ENCODE measurements around the gene TP63. TPM values are rescaled to one million over a fixed set of nuclear protein-coding genes. Genes with fewer than 3 reads are reported as not detected.

TP63 gene
- total and polyA plus RNA-seq, 2 donors (not counting 3 experiments of a cell fraction or from before 2014, with no cell fraction given) = not detected

DNA sequence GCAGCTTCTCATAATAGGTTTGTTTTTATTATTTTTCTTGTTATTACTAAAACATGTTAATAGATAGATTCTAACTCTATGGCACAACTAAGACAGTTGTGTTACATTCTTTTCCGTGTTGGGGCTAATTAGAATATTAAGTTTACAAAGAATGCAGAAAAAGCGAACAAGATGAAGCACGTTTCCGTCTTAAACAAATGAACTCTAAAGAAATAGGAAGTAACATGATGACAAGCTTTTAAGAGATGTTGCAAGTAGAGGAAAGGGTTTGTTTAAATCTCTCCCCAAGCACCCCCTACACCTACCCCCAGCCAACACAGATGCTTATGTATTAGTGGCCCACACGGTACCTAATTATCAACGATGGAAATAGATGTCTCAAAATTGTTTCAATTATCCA, 207.1 kb downstream of the TP63 start:
- intact Hi-C loops (cut with micrococcal nuclease) = no loop called here
- POLR2A ChIA-PET = no interaction called here
- no peaks in the 10 kb centered on the region for H3K4me1 ChIP-seq (ENCODE audit: control insufficient read depth, extremely low read depth, insufficient read depth, low read length)

More for the DNA sequence above, 207.1 kb downstream of the TP63 start:
- Histone ChIP-seq H3K79me2 (ENCODE audit: control insufficient read depth, insufficient read depth, low read length) (no peaks in the 10 kb centered on the region), H3K4me2 (ENCODE audit: insufficient read depth, low read length) (no peak overlapping the region), H4K20me1 (replicated peaks; ENCODE audit: control insufficient read depth, extremely low read depth, insufficient read depth, low read length) (no peaks in the 10 kb centered on the region), H3K4me3 (replicated peaks in 1 of 3; ENCODE audit: insufficient read depth in 1 of 3, low read depth in 1 of 3, low read length in 3 of 3) (no peak overlapping the region), H3K27me3 (ENCODE audit: control insufficient read depth in 2 of 2, insufficient read depth in 2 of 2, low read length in 2 of 2) (no peaks in the 10 kb centered on the region), H2AFZ (ENCODE audit: low read depth, low read length) (no peak overlapping the region), H3K9me3 (replicated peaks; ENCODE audit: control insufficient read depth, insufficient read depth, low read length) (no peaks in the 10 kb centered on the region), H3K9ac (replicated peaks; ENCODE audit: extremely low read depth, insufficient read depth, low read length) (no peak overlapping the region), H3K9me1 (replicated peaks; ENCODE audit: control insufficient read depth, extremely low read depth, insufficient read depth, low read length) (no peaks in the 10 kb centered on the region), H3K36me3 (ENCODE audit: control insufficient read depth in 2 of 2, extremely low read depth in 1 of 2, insufficient read depth in 2 of 2, low read length in 2 of 2) (no peaks in the 10 kb centered on the region), H3K27ac (ENCODE audit: insufficient read depth, low read depth, low read length) (no peak overlapping the region)
- CTCF ChIA-PET = interaction anchor here (0.9 to 1.1 kb wide), 3 partner anchors 9 to 99 kb away, joined by 3 to 4 read pairs (median 3); no protein-coding TSS in a partner anchor
- no peak for FAIRE-seq
- DNase-seq (ENCODE audit: low read depth, low spot score) = no peak
- TF ChIP-seq GATA2 (IDR thresholded peaks at IDR 0.05; ENCODE audit: insufficient read depth, insufficient read length, low read depth, low read length) (no peak), JUN (IDR thresholded peaks at IDR 0.05; ENCODE audit: borderline replicate concordance, insufficient read depth, insufficient read length, low read depth) (no peak), EZH2 (IDR thresholded peaks at IDR 0.05; ENCODE audit: borderline replicate concordance, low read depth, low read length, severe bottlenecking) (no peak), POLR2AphosphoS5 (IDR thresholded peaks at IDR 0.05; ENCODE audit: insufficient read depth, low read depth, low read length) (no peak), POLR2A (IDR thresholded peaks at IDR 0.05; ENCODE audit: low read depth, low read length) (no peak), FOS (IDR thresholded peaks at IDR 0.05; ENCODE audit: borderline replicate concordance, insufficient read depth, low read length) (no peak), MYC (IDR thresholded peaks at IDR 0.05; ENCODE audit: low read depth, low read length) (no peak)
- TF ChIP-seq, protein P1, sequence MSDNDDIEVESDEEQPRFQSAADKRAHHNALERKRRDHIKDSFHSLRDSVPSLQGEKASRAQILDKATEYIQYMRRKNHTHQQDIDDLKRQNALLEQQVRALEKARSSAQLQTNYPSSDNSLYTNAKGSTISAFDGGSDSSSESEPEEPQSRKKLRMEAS (IDR thresholded peaks at IDR 0.05; ENCODE audit: insufficient read depth, insufficient read length) = no peak
- TF ChIP-seq, protein P2, sequence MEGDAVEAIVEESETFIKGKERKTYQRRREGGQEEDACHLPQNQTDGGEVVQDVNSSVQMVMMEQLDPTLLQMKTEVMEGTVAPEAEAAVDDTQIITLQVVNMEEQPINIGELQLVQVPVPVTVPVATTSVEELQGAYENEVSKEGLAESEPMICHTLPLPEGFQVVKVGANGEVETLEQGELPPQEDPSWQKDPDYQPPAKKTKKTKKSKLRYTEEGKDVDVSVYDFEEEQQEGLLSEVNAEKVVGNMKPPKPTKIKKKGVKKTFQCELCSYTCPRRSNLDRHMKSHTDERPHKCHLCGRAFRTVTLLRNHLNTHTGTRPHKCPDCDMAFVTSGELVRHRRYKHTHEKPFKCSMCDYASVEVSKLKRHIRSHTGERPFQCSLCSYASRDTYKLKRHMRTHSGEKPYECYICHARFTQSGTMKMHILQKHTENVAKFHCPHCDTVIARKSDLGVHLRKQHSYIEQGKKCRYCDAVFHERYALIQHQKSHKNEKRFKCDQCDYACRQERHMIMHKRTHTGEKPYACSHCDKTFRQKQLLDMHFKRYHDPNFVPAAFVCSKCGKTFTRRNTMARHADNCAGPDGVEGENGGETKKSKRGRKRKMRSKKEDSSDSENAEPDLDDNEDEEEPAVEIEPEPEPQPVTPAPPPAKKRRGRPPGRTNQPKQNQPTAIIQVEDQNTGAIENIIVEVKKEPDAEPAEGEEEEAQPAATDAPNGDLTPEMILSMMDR (IDR thresholded peaks at IDR 0.05; ENCODE audit: extremely low read depth in 1 of 2, insufficient read depth in 1 of 2, low read depth in 1 of 2, low read length in 2 of 2) = no peak
- no TSS peak for BruUV-seq (replicated peaks)
- dilution Hi-C loops (cut with MboI; ENCODE audit: extremely low pct_ligation_motif_present, low sequenced_read_pairs) = no loop called here

Data from endothelial cell of umbilical vein (primary cell).